GM10847 (cell line): ENCODE results near the gene NAV2.

Source experiments
- POLR2A ChIP-seq: IDR thresholded peaks from 2 replicates; pipeline ENCODE4 v1.6.1; 2011; ENCODE audit not compliant: insufficient read length; ENCODE audit errors: extremely low read depth

Gene NAV2

GRCh38 chr11:20033806-20034205, 321.2 kb downstream of the NAV2 start:
- TF ChIP-seq POLR2A = no peak

GRCh38 chr11:20034941-20035340, 322.3 kb downstream of the NAV2 start:
- no peak for TF ChIP-seq POLR2A

GRCh38 chr11:20035375-20035700, 322.7 kb downstream of the NAV2 start:
- no peak for TF ChIP-seq POLR2A

- no peak for TF ChIP-seq POLR2A
Measured at GRCh38 chr11:20035701-20036601, 323.3 kb downstream of the NAV2 start.

GRCh38 chr11:20036626-20037335, 324.1 kb downstream of the NAV2 start:
- no peak for TF ChIP-seq POLR2A

GRCh38 chr11:20037396-20038153, 324.9 kb downstream of the NAV2 start:
- no peak for TF ChIP-seq POLR2A

- TF ChIP-seq POLR2A = no peak
Measured at GRCh38 chr11:20038412-20038811, 325.8 kb downstream of the NAV2 start.

GRCh38 chr11:20038972-20039371, 326.3 kb downstream of the NAV2 start:
- TF ChIP-seq POLR2A = no peak

GRCh38 chr11:20041499-20041898, 328.9 kb downstream of the NAV2 start:
- TF ChIP-seq POLR2A = no peak

GRCh38 chr11:20042045-20042639, 329.5 kb downstream of the NAV2 start:
- no peak for TF ChIP-seq POLR2A

- TF ChIP-seq POLR2A = no peak
Measured at GRCh38 chr11:20042811-20043341, 330.2 kb downstream of the NAV2 start.

- no peak for TF ChIP-seq POLR2A
Measured at GRCh38 chr11:20043992-20044391, 331.4 kb downstream of the NAV2 start.

- TF ChIP-seq POLR2A = no peak
Measured at GRCh38 chr11:20045098-20045688, 332.6 kb downstream of the NAV2 start.

GRCh38 chr11:20046416-20046815, 333.8 kb downstream of the NAV2 start:
- no peak for TF ChIP-seq POLR2A

GRCh38 chr11:20047006-20047768, 334.6 kb downstream of the NAV2 start:
- no peak for TF ChIP-seq POLR2A

- no peak for TF ChIP-seq POLR2A
Measured at GRCh38 chr11:20047769-20048154, 335.1 kb downstream of the NAV2 start.
